ENCODE results near the gene DRAP1.

The DRAP1 gene

GRCh38 chr11:65911682-65912568 lies 7.3 kb upstream of the DRAP1 start:
- CTCF ChIA-PET = interaction anchor here (1.5 to 18.8 kb wide), 3 partner anchors 9 to 51 kb away, joined by 4 to 394 read pairs (median 5); partner anchors contain the start of genes CCDC85B and FIBP
- TF ChIP-seq CTCF (IDR thresholded peaks at IDR 0.05; ENCODE audit: insufficient read depth, low read length, missing control alignments) = peak; percentile 39
- no peak overlapping the region for H3K4me3 ChIP-seq (ENCODE audit: low read depth, low read length)
- POLR2A ChIA-PET = interaction anchor here (1.0 to 3.6 kb wide), 5 partner anchors 9 to 41 kb away, joined by 3 to 29 read pairs (median 9); partner anchors contain the start of genes CCDC85B, FIBP and FOSL1
- no peak for DNase-seq (ENCODE audit: low read depth, low spot score)

GRCh38 chr11:65912845-65913244 lies 6.4 kb upstream of the DRAP1 start:
- TF ChIP-seq CTCF (IDR thresholded peaks at IDR 0.05; ENCODE audit: insufficient read depth, low read length, missing control alignments) = no peak
- ChIA-PET POLR2A (interaction anchor here (1.6 to 4.0 kb wide), 4 partner anchors 10 to 42 kb away, joined by 3 to 37 read pairs (median 19); partner anchors contain the start of genes CCDC85B and FIBP), CTCF (interaction anchor here (1.5 to 18.8 kb wide), 3 partner anchors 9 to 52 kb away, joined by 4 to 394 read pairs (median 5); partner anchors contain the start of genes CCDC85B and FIBP)
- DNase-seq (ENCODE audit: low read depth, low spot score) = no peak
- H3K4me3 ChIP-seq (ENCODE audit: low read depth, low read length) = no peak overlapping the region

GRCh38 chr11:65915101-65915820 lies 4.0 kb upstream of the DRAP1 start:
- no peak for TF ChIP-seq CTCF (IDR thresholded peaks at IDR 0.05; ENCODE audit: insufficient read depth, low read length, missing control alignments)
- H3K4me3 ChIP-seq (ENCODE audit: low read depth, low read length) = no peak overlapping the region
- CTCF ChIA-PET = interaction anchor here (0.8 to 2.8 kb wide), 8 partner anchors 13 to 55 kb away, joined by 3 to 40 read pairs (median 4); partner anchors contain the start of genes CCDC85B, FIBP and MUS81
- POLR2A ChIA-PET = interaction anchor here (0.6 to 7.1 kb wide), 14 partner anchors 9 to 250 kb away, joined by 3 to 127 read pairs (median 6); partner anchors contain the start of genes CCDC85B, CFL1, FIBP and FOSL1
- no peak for DNase-seq (ENCODE audit: low read depth, low spot score)

GRCh38 chr11:65915821-65916251 lies 3.4 kb upstream of the DRAP1 start:
- POLR2A ChIA-PET = interaction anchor here (0.6 to 7.1 kb wide), 12 partner anchors 10 to 129 kb away, joined by 3 to 127 read pairs (median 8); partner anchors contain the start of genes CCDC85B, CFL1, FIBP and FOSL1
- H3K4me3 ChIP-seq (ENCODE audit: low read depth, low read length) = peak overlapping the region; percentile 38

GRCh38 chr11:65916391-65916790 lies 2.8 kb upstream of the DRAP1 start:
- peak overlapping the region; percentile 38 for H3K4me3 ChIP-seq (ENCODE audit: low read depth, low read length)
- DNase-seq (ENCODE audit: low read depth, low spot score) = no peak
- TF ChIP-seq CTCF (IDR thresholded peaks at IDR 0.05; ENCODE audit: insufficient read depth, low read length, missing control alignments) = no peak
- CTCF ChIA-PET = interaction anchor here (1.1 to 2.8 kb wide), 5 partner anchors 15 to 56 kb away, joined by 3 to 40 read pairs (median 6); partner anchors contain the start of genes CCDC85B, FIBP and MUS81
- POLR2A ChIA-PET = interaction anchor here (1.0 to 7.1 kb wide), 10 partner anchors 9 to 129 kb away, joined by 3 to 127 read pairs (median 10); partner anchors contain the start of genes CCDC85B, CFL1, FIBP and FOSL1

More at GRCh38 chr11:65915821-65916251, 3.4 kb upstream of the DRAP1 start:
- TF ChIP-seq CTCF (IDR thresholded peaks at IDR 0.05; ENCODE audit: insufficient read depth, low read length, missing control alignments) = no peak
- DNase-seq (ENCODE audit: low read depth, low spot score) = peak; percentile 89
- CTCF ChIA-PET = interaction anchor here (1.1 to 2.8 kb wide), 5 partner anchors 14 to 56 kb away, joined by 3 to 40 read pairs (median 6); partner anchors contain the start of genes CCDC85B, FIBP and MUS81

All from AG04449 (cell line).